HepG2 (cell line): ENCODE measurements around the gene DLG5. TPM values are rescaled to one million over a fixed set of nuclear protein-coding genes. Genes with fewer than 3 reads are reported as not detected.

Experiments
- AFF4 ChIP-seq: sonication (generic); formaldehyde crosslinking; IDR thresholded peaks from 2 replicates; pipeline ENCODE4 v1.4.0; 2020; ENCODE audit warnings: missing genetic modification reagents
- AKAP8 ChIP-seq: sonication (generic); formaldehyde crosslinking; IDR thresholded peaks from 2 replicates; pipeline ENCODE4 v1.5.1; 2020; ENCODE audit warnings: mild to moderate bottlenecking, missing genetic modification reagents
- CHCHD3 ChIP-seq: sonication (generic); formaldehyde crosslinking; IDR thresholded peaks from 2 replicates; pipeline ENCODE4 v1.8.0; 2022; ENCODE audit warnings: mild to moderate bottlenecking, missing genetic modification reagents, moderate library complexity
- ELK4 ChIP-seq: sonication (generic); formaldehyde crosslinking; IDR thresholded peaks from 2 replicates; pipeline ENCODE4 v1.9.0; 2021; ENCODE audit warnings: missing genetic modification reagents, borderline replicate concordance
- ERF ChIP-seq: IDR thresholded peaks from 2 replicates; pipeline ENCODE4 v1.6.1; 2018; ENCODE audit warnings: missing biosample characterization, missing genetic modification reagents
- GMEB1 ChIP-seq: sonication (generic); formaldehyde crosslinking; IDR thresholded peaks from 2 replicates; pipeline ENCODE4 v1.5.1; 2020; ENCODE audit warnings: missing genetic modification reagents, mild to moderate bottlenecking, borderline replicate concordance
- KLF11 ChIP-seq: IDR thresholded peaks from 2 replicates; pipeline ENCODE4 v1.6.1; 2016; ENCODE audit warnings: missing compliant biosample characterization
- POGZ ChIP-seq: sonication (generic); formaldehyde crosslinking; IDR thresholded peaks from 2 replicates; pipeline ENCODE4 v1.4.0; 2020; ENCODE audit warnings: mild to moderate bottlenecking, missing genetic modification reagents
- RFXAP ChIP-seq: sonication (generic); formaldehyde crosslinking; IDR thresholded peaks from 2 replicates; pipeline ENCODE4 v1.4.0; 2020; ENCODE audit warnings: missing genetic modification reagents, borderline replicate concordance
- SMARCE1 ChIP-seq: fragments of 450-650 bp; IDR thresholded peaks from 2 replicates; pipeline ENCODE4 v1.6.1; 2017; ENCODE audit warnings: borderline replicate concordance
- SP1 ChIP-seq, 2 experiments: fragments of 450-650 bp in 1 of 2; sonication (generic) in 1 of 2; formaldehyde crosslinking in 1 of 2; IDR thresholded peaks; 2 replicates each; pipeline versions ENCODE4 v1.4.0 to v1.6.1; 2016 to 2020; ENCODE audit warnings: missing genetic modification reagents in 1 of 2
- TFDP1 ChIP-seq: IDR thresholded peaks from 2 replicates; pipeline ENCODE4 v1.6.1; 2016; ENCODE audit warnings: missing compliant biosample characterization, missing genetic modification reagents, borderline replicate concordance
- TGIF2 ChIP-seq: IDR thresholded peaks from 2 replicates; pipeline ENCODE4 v1.6.1; 2016; ENCODE audit warnings: control low read depth, missing compliant biosample characterization
- U2AF2 ChIP-seq: fragments of 200-400 bp; formaldehyde crosslinking; IDR thresholded peaks from 2 replicates; pipeline ENCODE4 v1.6.1; 2017; ENCODE audit warnings: low read depth, mild to moderate bottlenecking, low read length
- ZNF251 ChIP-seq: sonication (generic); formaldehyde crosslinking; IDR thresholded peaks from 2 replicates; pipeline ENCODE4 v1.9.0; 2021; ENCODE audit warnings: mild to moderate bottlenecking, missing genetic modification reagents
- ZNF557 ChIP-seq: sonication (generic); formaldehyde crosslinking; IDR thresholded peaks from 2 replicates; pipeline ENCODE4 v1.4.0; 2020; ENCODE audit warnings: missing genetic modification reagents
- ZNF713 ChIP-seq: sonication (generic); formaldehyde crosslinking; IDR thresholded peaks from 2 replicates; pipeline ENCODE4 v1.4.0; 2020; ENCODE audit warnings: mild to moderate bottlenecking, missing genetic modification reagents
- polyA plus RNA-seq, 8 experiments: library from polyadenylated mRNA; depleted of rRNA in 3 of 8; stranded (reverse) in 7 of 8; unstranded in 1 of 8; fragments of >200 nt; fragmentation: Illumina TruSeq in 4 of 8; extraction: Trizol in 4 of 8; gene quantifications; 2 replicates each; pipeline versions ENCODE4 v1.2.1 to v1.2.3, GENCODE V29; 2011 to 2016; ENCODE audit warnings: low read depth in 4 of 8, missing spikeins in 1 of 8, mixed read lengths in 1 of 8; ENCODE audit not compliant: insufficient read depth in 1 of 8
- total RNA-seq, 5 experiments: library from RNA; depleted of rRNA; stranded (reverse); fragments of >200 nt; fragmentation: Illumina TruSeq; extraction: Trizol; gene quantifications; 2 replicates each; pipeline ENCODE4 v1.2.3, GENCODE V29; 2016; ENCODE audit warnings: low read depth in 1 of 5
- TF ChIP-seq, protein P1 (sequence below): IDR thresholded peaks from 2 replicates; pipeline ENCODE4 v1.6.1; 2016; ENCODE audit warnings: mild to moderate bottlenecking
- TF ChIP-seq, protein P2 (sequence below): IDR thresholded peaks from 2 replicates; pipeline ENCODE4 v1.6.1; 2016; ENCODE audit warnings: low read depth, borderline replicate concordance

DLG5 gene
- total and polyA plus RNA-seq, 2 of the 13 experiments (the other 11 are each of a cell fraction or from before 2014, with no cell fraction given): 15.5 to 18.2 TPM

- TF ChIP-seq TFDP1: peak; percentile 90; the same call in 1 of the 2 replicates
- TF ChIP-seq SP1 (IDR thresholded peaks at IDR 0.05): no peak
- 0 out of 2 replicates have a peak, but pooled peaks have one; percentile 24 for TF ChIP-seq SP1 (CRISPR knock-in tag; IDR thresholded peaks at IDR 0.05)
- no peak for TF ChIP-seq AFF4 (CRISPR knock-in tag)
- TF ChIP-seq KLF11 (CRISPR knock-in tag): no peak
- TF ChIP-seq U2AF2: no peak
- TF ChIP-seq CHCHD3: no peak
- TF ChIP-seq AKAP8 (CRISPR knock-in tag): no peak
- TF ChIP-seq ELK4: no peak
- TF ChIP-seq RFXAP: no peak
- no peak for TF ChIP-seq ZNF251 (CRISPR knock-in tag)
- TF ChIP-seq GMEB1 (CRISPR knock-in tag): no peak
- TF ChIP-seq POGZ (CRISPR knock-in tag): 0 out of 2 replicates have a peak, but pooled peaks have one; percentile 30
- TF ChIP-seq, protein P1, sequence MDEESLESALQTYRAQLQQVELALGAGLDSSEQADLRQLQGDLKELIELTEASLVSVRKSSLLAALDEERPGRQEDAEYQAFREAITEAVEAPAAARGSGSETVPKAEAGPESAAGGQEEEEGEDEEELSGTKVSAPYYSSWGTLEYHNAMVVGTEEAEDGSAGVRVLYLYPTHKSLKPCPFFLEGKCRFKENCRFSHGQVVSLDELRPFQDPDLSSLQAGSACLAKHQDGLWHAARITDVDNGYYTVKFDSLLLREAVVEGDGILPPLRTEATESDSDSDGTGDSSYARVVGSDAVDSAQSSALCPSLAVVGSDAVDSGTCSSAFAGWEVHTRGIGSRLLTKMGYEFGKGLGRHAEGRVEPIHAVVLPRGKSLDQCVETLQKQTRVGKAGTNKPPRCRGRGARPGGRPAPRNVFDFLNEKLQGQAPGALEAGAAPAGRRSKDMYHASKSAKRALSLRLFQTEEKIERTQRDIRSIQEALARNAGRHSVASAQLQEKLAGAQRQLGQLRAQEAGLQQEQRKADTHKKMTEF: no peak
- TF ChIP-seq ERF (CRISPR knock-in tag): peak; percentile 58; the same call in 1 of the 2 replicates
- no peak for TF ChIP-seq SMARCE1
- TF ChIP-seq ZNF713: no peak
- TF ChIP-seq, protein P2, sequence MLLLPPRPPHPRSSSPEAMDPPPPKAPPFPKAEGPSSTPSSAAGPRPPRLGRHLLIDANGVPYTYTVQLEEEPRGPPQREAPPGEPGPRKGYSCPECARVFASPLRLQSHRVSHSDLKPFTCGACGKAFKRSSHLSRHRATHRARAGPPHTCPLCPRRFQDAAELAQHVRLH (CRISPR knock-in tag): peak; percentile 51; the same call in 1 of the 2 replicates
- TF ChIP-seq ZNF557 (CRISPR knock-in tag): no peak
- 0 out of 2 replicates have a peak, but pooled peaks have one; percentile 47 for TF ChIP-seq TGIF2 (CRISPR knock-in tag)
Observed at GRCh38 chr10:77846718-77847311, 79.7 kb downstream of the DLG5 start (continued).
